ENCODE results near the gene HPN.
A peak's percentile ranks its signal among the peaks of the same experiment; 100 is the strongest.

Gene HPN

GRCh38 chr19:35065574-35065973 is 24.1 kb downstream of the HPN start:
- no peak for DNase-seq

- no peak for DNase-seq
These were observed 24.6 kb downstream of the HPN start for GRCh38 chr19:35066121-35066520.

GRCh38 chr19:35066691-35067563 is 25.4 kb downstream of the HPN start:
- peak; percentile 40 for DNase-seq

GRCh38 chr19:35068941-35069634 is 27.6 kb downstream of the HPN start:
- DNase-seq = no peak

GRCh38 chr19:35069696-35070095 is 28.2 kb downstream of the HPN start:
- DNase-seq = no peak

- DNase-seq = no peak
These were observed 28.9 kb downstream of the HPN start for GRCh38 chr19:35070471-35070870.

GRCh38 chr19:35073516-35073915 is 32.0 kb downstream of the HPN start:
- DNase-seq = no peak

- DNase-seq = no peak
These were observed 32.4 kb downstream of the HPN start for GRCh38 chr19:35073941-35074340.

GRCh38 chr19:35074426-35075201 is 33.1 kb downstream of the HPN start:
- DNase-seq = no peak

GRCh38 chr19:35075202-35076025 is 33.9 kb downstream of the HPN start:
- no peak for DNase-seq

GRCh38 chr19:35076026-35076370 is 34.5 kb downstream of the HPN start:
- no peak for DNase-seq

GRCh38 chr19:35076657-35077056 is 35.1 kb downstream of the HPN start:
- no peak for DNase-seq

- DNase-seq = no peak
These were observed 36.1 kb downstream of the HPN start for GRCh38 chr19:35077411-35078223.

GRCh38 chr19:35079826-35080225 is 38.3 kb downstream of the HPN start:
- DNase-seq = no peak

GRCh38 chr19:35080613-35081170 is 39.2 kb downstream of the HPN start:
- DNase-seq = no peak

GRCh38 chr19:35081201-35081600 is 39.7 kb downstream of the HPN start:
- DNase-seq = no peak

- no peak for DNase-seq
These were observed 42.4 kb downstream of the HPN start for GRCh38 chr19:35083691-35084508.

- DNase-seq = no peak
These were observed 42.9 kb downstream of the HPN start for GRCh38 chr19:35084509-35084762.

- DNase-seq = no peak
These were observed 44.4 kb downstream of the HPN start for GRCh38 chr19:35085947-35086346.

GRCh38 chr19:35086455-35086854 is 44.9 kb downstream of the HPN start:
- DNase-seq = no peak

GRCh38 chr19:35087393-35087792 is 45.9 kb downstream of the HPN start:
- no peak for DNase-seq
